GM23338 (cell line): Measurements from ENCODE around the gene TRIM36. TPM values are rescaled to one million over a fixed set of nuclear protein-coding genes. Genes with fewer than 3 reads are reported as not detected.
A peak's percentile ranks its signal among the peaks of the same experiment; 100 is the strongest.

Experiments used
- ATAC-seq: fragments of 200-7000 bp; cut with Tn5 transposase; 3 replicates; pipeline ENCODE4 v1.9.1; 2020
- DNase-seq: peaks from one replicate; pipeline ENCODE4 v3.0.0-alpha.2; 2015; ENCODE audit warnings: low spot score
- H2AFZ ChIP-seq: fragments of 200-600 bp; sonication (generic); 2 replicates; pipeline ENCODE4 v1.8.0; 2016; ENCODE audit warnings: antibody characterized with exemption, mild to moderate bottlenecking, moderate library complexity
- H3F3A ChIP-seq: fragments of 200-600 bp; sonication (generic); replicated peaks from 2 replicates; pipeline ENCODE4 v1.8.0; 2017; ENCODE audit warnings: antibody characterized with exemption, mixed run types, low read depth
- H3K27ac ChIP-seq: fragments of 200-600 bp; sonication (generic); 2 replicates; pipeline ENCODE4 v1.6.1; 2016; ENCODE audit warnings: low read depth
- H3K27me3 ChIP-seq: fragments of 200-600 bp; sonication (generic); 2 replicates; pipeline ENCODE4 v1.8.0; 2016; ENCODE audit warnings: mild to moderate bottlenecking, mixed run types, moderate library complexity; ENCODE audit not compliant: insufficient read depth
- H3K36me3 ChIP-seq: fragments of 200-600 bp; sonication (generic); 2 replicates; pipeline ENCODE4 v1.8.0; 2016; ENCODE audit warnings: mild to moderate bottlenecking; ENCODE audit not compliant: insufficient read depth
- H3K4me1 ChIP-seq: fragments of 200-600 bp; sonication (generic); 2 replicates; pipeline ENCODE4 v1.8.0; 2016; ENCODE audit warnings: mild to moderate bottlenecking, moderate library complexity; ENCODE audit not compliant: insufficient read depth
- H3K4me2 ChIP-seq: fragments of 200-600 bp; sonication (generic); 2 replicates; pipeline ENCODE4 v1.7.1; 2017; ENCODE audit warnings: mixed run types
- H3K4me3 ChIP-seq: fragments of 200-600 bp; sonication (generic); 2 replicates; pipeline ENCODE4 v1.6.1; 2016; ENCODE audit warnings: mixed run types
- H3K79me2 ChIP-seq: fragments of 200-600 bp; sonication (generic); replicated peaks from 2 replicates; pipeline ENCODE4 v1.8.0; 2017; ENCODE audit warnings: mild to moderate bottlenecking; ENCODE audit not compliant: insufficient read depth
- H3K9me2 ChIP-seq: fragments of 200-600 bp; sonication (generic); 2 replicates; pipeline ENCODE4 v1.8.0; 2017; ENCODE audit not compliant: insufficient read depth
- H4K20me1 ChIP-seq: fragments of 200-600 bp; sonication (generic); replicated peaks from 2 replicates; pipeline ENCODE4 v1.8.0; 2017; ENCODE audit warnings: mild to moderate bottlenecking; ENCODE audit not compliant: insufficient read depth
- H3K27ac Mint-ChIP-seq: 2 replicates; pipeline ENCODE4 v1.8.0; 2020; ENCODE audit warnings: inconsistent platforms, mild to moderate bottlenecking, moderate library complexity, mixed read lengths
- H3K27me3 Mint-ChIP-seq: 3 replicates; pipeline ENCODE4 v1.8.0; 2022; ENCODE audit warnings: low read depth, mild to moderate bottlenecking, moderate library complexity, mixed read lengths, inconsistent platforms; ENCODE audit not compliant: insufficient read depth, poor library complexity
- H3K36me3 Mint-ChIP-seq: 3 replicates; pipeline ENCODE4 v1.8.0; 2021; ENCODE audit warnings: low read depth, mild to moderate bottlenecking, inconsistent platforms, moderate library complexity, mixed read lengths
- H3K4me1 Mint-ChIP-seq: 3 replicates; pipeline ENCODE4 v1.8.0; 2020; ENCODE audit warnings: mild to moderate bottlenecking, inconsistent platforms, mixed read lengths
- H3K4me3 Mint-ChIP-seq: 3 replicates; pipeline ENCODE4 v1.8.0; 2021; ENCODE audit warnings: moderate library complexity, mild to moderate bottlenecking, inconsistent platforms, mixed read lengths
- H3K9me3 Mint-ChIP-seq: 3 replicates; pipeline ENCODE4 v1.8.0; 2020; ENCODE audit warnings: moderate library complexity, mild to moderate bottlenecking, inconsistent platforms, mixed read lengths
- CREB1 ChIP-seq: fragments of 250-450 bp; sonication (Bioruptor Pico); IDR thresholded peaks from 2 replicates; pipeline ENCODE4 v1.5.0; 2020; ENCODE audit warnings: low read depth, mild to moderate bottlenecking, moderate library complexity
- CTCF ChIP-seq, 2 experiments: fragments of 200-600 bp in 1 of 2; sonication (generic) in 1 of 2; conservative IDR thresholded peaks; 2 replicates each; pipeline versions ENCODE4 v1.5.1 to v1.6.1; 2016 to 2017; ENCODE audit warnings: antibody characterized with exemption in 2 of 2, low read depth in 2 of 2, mild to moderate bottlenecking in 2 of 2, moderate library complexity in 1 of 2
- ETS1 ChIP-seq: IDR thresholded peaks from 2 replicates; pipeline ENCODE4 v1.6.1; 2016; ENCODE audit warnings: antibody characterized with exemption
- EZH2 ChIP-seq: fragments of 200-600 bp; sonication (generic); IDR thresholded peaks from one replicate; pipeline ENCODE4 v1.8.0; 2017; ENCODE audit warnings: antibody characterized with exemption, mild to moderate bottlenecking, low read depth; ENCODE audit not compliant: unreplicated experiment
- EZH2phosphoT487 ChIP-seq: fragments of 200-600 bp; sonication (generic); IDR thresholded peaks from one replicate; pipeline ENCODE4 v1.8.1; 2018; ENCODE audit warnings: antibody characterized with exemption; ENCODE audit not compliant: unreplicated experiment
- JUNB ChIP-seq: IDR thresholded peaks from one replicate; pipeline ENCODE4 v1.6.1; 2016; ENCODE audit warnings: antibody characterized with exemption; ENCODE audit not compliant: unreplicated experiment
- REST ChIP-seq: IDR thresholded peaks from one replicate; pipeline ENCODE4 v1.6.1; 2018; ENCODE audit warnings: antibody characterized with exemption; ENCODE audit not compliant: unreplicated experiment
- STAT1 ChIP-seq: IDR thresholded peaks from one replicate; pipeline ENCODE4 v1.6.1; 2016; ENCODE audit warnings: antibody characterized with exemption; ENCODE audit not compliant: unreplicated experiment
- polyA plus RNA-seq: library from polyadenylated mRNA; unstranded; fragments of >200 nt; fragmentation: Nextera tagmentation; extraction: Ambion mirVana; gene quantifications from 2 replicates; pipeline ENCODE4 v1.2.1, GENCODE V29; 2016
- total RNA-seq: library from RNA; depleted of rRNA; stranded (reverse); fragments of >200 nt; shearing (Covaris generic); gene quantifications from 2 replicates; pipeline ENCODE4 v1.2.3, GENCODE V29; 2014

TRIM36 gene
- total and polyA plus RNA-seq, 2 experiments from 2014 or later: 4.4 to 14.1 TPM

GRCh38 chr5:115184770-115185169 lies 15.1 kb upstream of the TRIM36 start:
- Histone ChIP-seq H2AFZ (no peak overlapping the region), H4K20me1 (no peaks in the 10 kb centered on the region), H3K27ac (no peak overlapping the region), H3K79me2 (no peaks in the 10 kb centered on the region), H3F3A (0 out of 2 replicates have a peak, but pooled peaks cover 4% of the 10 kb centered on the region), H3K27me3 (peaks cover 39% of the 10 kb centered on the region), H3K4me1 (peaks cover 6% of the 10 kb centered on the region), H3K9me2 (no peaks in the 10 kb centered on the region), H3K4me2 (no peak overlapping the region), H3K4me3 (no peak overlapping the region), H3K36me3 (no peaks in the 10 kb centered on the region)
- TF ChIP-seq CTCF (conservative IDR thresholded peaks at IDR 0.05; ENCODE audit: low read depth in 2 of 2) (no peak), CREB1 (CRISPR knock-in tag) (no peak), ETS1 (no peak), STAT1 (no peak), REST (no peak), JUNB (no peak), EZH2phosphoT487 (no peak)
- Mint-ChIP-seq H3K27ac (no peak overlapping the region), H3K36me3 (no peaks in the 10 kb centered on the region), H3K27me3 (peaks cover 32% of the 10 kb centered on the region), H3K9me3 (no peaks in the 10 kb centered on the region), H3K4me1 (peaks cover 15% of the 10 kb centered on the region), H3K4me3 (no peak overlapping the region)
- ATAC-seq (no peak), DNase-seq (no peak)

GRCh38 chr5:115181757-115182156 lies 12.0 kb upstream of the TRIM36 start:
- no peaks in the 10 kb centered on the region for H3K9me2 ChIP-seq
- H3K27ac ChIP-seq: no peak overlapping the region
- TF ChIP-seq CTCF (conservative IDR thresholded peaks at IDR 0.05; ENCODE audit: low read depth in 2 of 2) (no peak), EZH2 (peak; percentile 18)
- H4K20me1 ChIP-seq: no peaks in the 10 kb centered on the region
- H3K4me2 ChIP-seq: no peak overlapping the region
- peaks cover 11% of the 10 kb centered on the region for H3K4me1 Mint-ChIP-seq
- peaks cover 6% of the 10 kb centered on the region for H3K4me1 ChIP-seq
- no peak overlapping the region for H3K4me3 ChIP-seq
- no peaks in the 10 kb centered on the region for H3K36me3 Mint-ChIP-seq
- H3K27ac Mint-ChIP-seq: no peak overlapping the region
- ATAC-seq: no peak
- 0 out of 2 replicates have a peak, but pooled peaks cover 4% of the 10 kb centered on the region for H3F3A ChIP-seq
- peaks cover 69% of the 10 kb centered on the region for H3K27me3 ChIP-seq
- H3K9me3 Mint-ChIP-seq: no peaks in the 10 kb centered on the region
- H3K4me3 Mint-ChIP-seq: no peak overlapping the region
- H3K79me2 ChIP-seq: no peaks in the 10 kb centered on the region
- peaks cover 61% of the 10 kb centered on the region for H3K27me3 Mint-ChIP-seq
- H2AFZ ChIP-seq: no peak overlapping the region
- H3K36me3 ChIP-seq: no peaks in the 10 kb centered on the region
- no peak for DNase-seq
